GM23338 (cell line): ENCODE results near the gene POU2F3.

Experiments
- CREB1 ChIP-seq: fragments of 250-450 bp; sonication (Bioruptor Pico); IDR thresholded peaks from 2 replicates; pipeline ENCODE4 v1.5.0; 2020; ENCODE audit warnings: low read depth, mild to moderate bottlenecking, moderate library complexity
- EZH2 ChIP-seq: fragments of 200-600 bp; sonication (generic); IDR thresholded peaks from one replicate; pipeline ENCODE4 v1.8.0; 2017; ENCODE audit warnings: antibody characterized with exemption, mild to moderate bottlenecking, low read depth; ENCODE audit not compliant: unreplicated experiment
- EZH2phosphoT487 ChIP-seq: fragments of 200-600 bp; sonication (generic); IDR thresholded peaks from one replicate; pipeline ENCODE4 v1.8.1; 2018; ENCODE audit warnings: antibody characterized with exemption; ENCODE audit not compliant: unreplicated experiment
- JUNB ChIP-seq: IDR thresholded peaks from one replicate; pipeline ENCODE4 v1.6.1; 2016; ENCODE audit warnings: antibody characterized with exemption; ENCODE audit not compliant: unreplicated experiment
- POLR2AphosphoS5 ChIP-seq: IDR thresholded peaks from 2 replicates; pipeline ENCODE4 v1.6.1; 2016; ENCODE audit warnings: antibody characterized with exemption, low read depth
- TF ChIP-seq, protein P1 (sequence below), 2 experiments: fragments of 200-600 bp in 1 of 2; sonication (generic) in 1 of 2; conservative IDR thresholded peaks; 2 replicates each; pipeline versions ENCODE4 v1.5.1 to v1.6.1; 2016 to 2017; ENCODE audit warnings: antibody characterized with exemption in 2 of 2, low read depth in 2 of 2, mild to moderate bottlenecking in 2 of 2, moderate library complexity in 1 of 2
- TF ChIP-seq, protein P2 (sequence below): IDR thresholded peaks from one replicate; pipeline ENCODE4 v1.6.1; 2018; ENCODE audit warnings: antibody characterized with exemption; ENCODE audit not compliant: unreplicated experiment

DNA sequence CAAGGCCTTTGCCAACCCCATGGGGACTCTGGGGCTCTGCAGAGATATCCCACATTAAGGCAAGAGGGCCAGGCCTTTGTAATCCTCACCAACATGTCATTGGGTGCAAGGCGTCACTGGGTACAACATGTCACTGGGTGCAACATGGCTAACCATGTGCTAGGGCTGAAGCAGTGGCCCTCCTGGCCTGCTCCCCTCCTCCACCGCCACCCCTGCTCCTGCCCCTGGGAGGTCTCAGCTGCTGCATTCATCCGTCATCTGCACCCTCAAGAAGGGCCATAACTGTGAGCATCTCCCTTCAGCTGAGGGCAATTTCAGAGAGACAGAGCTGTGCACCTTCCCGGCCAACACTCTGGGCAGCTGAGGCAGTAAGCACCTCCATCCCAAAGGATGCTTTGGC lies 45.8 kb upstream of the POU2F3 start:
- TF ChIP-seq, protein P1, sequence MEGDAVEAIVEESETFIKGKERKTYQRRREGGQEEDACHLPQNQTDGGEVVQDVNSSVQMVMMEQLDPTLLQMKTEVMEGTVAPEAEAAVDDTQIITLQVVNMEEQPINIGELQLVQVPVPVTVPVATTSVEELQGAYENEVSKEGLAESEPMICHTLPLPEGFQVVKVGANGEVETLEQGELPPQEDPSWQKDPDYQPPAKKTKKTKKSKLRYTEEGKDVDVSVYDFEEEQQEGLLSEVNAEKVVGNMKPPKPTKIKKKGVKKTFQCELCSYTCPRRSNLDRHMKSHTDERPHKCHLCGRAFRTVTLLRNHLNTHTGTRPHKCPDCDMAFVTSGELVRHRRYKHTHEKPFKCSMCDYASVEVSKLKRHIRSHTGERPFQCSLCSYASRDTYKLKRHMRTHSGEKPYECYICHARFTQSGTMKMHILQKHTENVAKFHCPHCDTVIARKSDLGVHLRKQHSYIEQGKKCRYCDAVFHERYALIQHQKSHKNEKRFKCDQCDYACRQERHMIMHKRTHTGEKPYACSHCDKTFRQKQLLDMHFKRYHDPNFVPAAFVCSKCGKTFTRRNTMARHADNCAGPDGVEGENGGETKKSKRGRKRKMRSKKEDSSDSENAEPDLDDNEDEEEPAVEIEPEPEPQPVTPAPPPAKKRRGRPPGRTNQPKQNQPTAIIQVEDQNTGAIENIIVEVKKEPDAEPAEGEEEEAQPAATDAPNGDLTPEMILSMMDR (conservative IDR thresholded peaks at IDR 0.05; ENCODE audit: low read depth in 2 of 2), result no peak
- TF ChIP-seq EZH2 (no peak), JUNB (no peak), CREB1 (CRISPR knock-in tag) (no peak), EZH2phosphoT487 (no peak), POLR2AphosphoS5 (no peak)
- TF ChIP-seq, protein P2, sequence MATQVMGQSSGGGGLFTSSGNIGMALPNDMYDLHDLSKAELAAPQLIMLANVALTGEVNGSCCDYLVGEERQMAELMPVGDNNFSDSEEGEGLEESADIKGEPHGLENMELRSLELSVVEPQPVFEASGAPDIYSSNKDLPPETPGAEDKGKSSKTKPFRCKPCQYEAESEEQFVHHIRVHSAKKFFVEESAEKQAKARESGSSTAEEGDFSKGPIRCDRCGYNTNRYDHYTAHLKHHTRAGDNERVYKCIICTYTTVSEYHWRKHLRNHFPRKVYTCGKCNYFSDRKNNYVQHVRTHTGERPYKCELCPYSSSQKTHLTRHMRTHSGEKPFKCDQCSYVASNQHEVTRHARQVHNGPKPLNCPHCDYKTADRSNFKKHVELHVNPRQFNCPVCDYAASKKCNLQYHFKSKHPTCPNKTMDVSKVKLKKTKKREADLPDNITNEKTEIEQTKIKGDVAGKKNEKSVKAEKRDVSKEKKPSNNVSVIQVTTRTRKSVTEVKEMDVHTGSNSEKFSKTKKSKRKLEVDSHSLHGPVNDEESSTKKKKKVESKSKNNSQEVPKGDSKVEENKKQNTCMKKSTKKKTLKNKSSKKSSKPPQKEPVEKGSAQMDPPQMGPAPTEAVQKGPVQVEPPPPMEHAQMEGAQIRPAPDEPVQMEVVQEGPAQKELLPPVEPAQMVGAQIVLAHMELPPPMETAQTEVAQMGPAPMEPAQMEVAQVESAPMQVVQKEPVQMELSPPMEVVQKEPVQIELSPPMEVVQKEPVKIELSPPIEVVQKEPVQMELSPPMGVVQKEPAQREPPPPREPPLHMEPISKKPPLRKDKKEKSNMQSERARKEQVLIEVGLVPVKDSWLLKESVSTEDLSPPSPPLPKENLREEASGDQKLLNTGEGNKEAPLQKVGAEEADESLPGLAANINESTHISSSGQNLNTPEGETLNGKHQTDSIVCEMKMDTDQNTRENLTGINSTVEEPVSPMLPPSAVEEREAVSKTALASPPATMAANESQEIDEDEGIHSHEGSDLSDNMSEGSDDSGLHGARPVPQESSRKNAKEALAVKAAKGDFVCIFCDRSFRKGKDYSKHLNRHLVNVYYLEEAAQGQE, result no peak
